Small intestine (tissue), 16 donors: ENCODE measurements around the gene MYO15A. TPM values are rescaled to one million over a fixed set of nuclear protein-coding genes. Genes with fewer than 3 reads are reported as not detected.

Experiments
- DNase-seq, 2 donors: peaks; one replicate each; pipeline versions ENCODE4 v3.0.0 to v3.0.0-alpha.2; 2013
- FAIRE-seq: peaks from 2 replicates; lab custom pipeline; 2012; peaks lifted over from hg19 to GRCh38; lab: Jason Lieb, UNC
- H3K27ac ChIP-seq, 3 donors: one replicate each; pipeline ENCODE4 v1.5.1; 2013; ENCODE audit warnings: low read length in 2 of 3, mild to moderate bottlenecking in 2 of 3, control low read depth in 1 of 3, inconsistent platforms in 1 of 3, low read depth in 1 of 3, moderate library complexity in 1 of 3
- H3K27me3 ChIP-seq, 3 donors: one replicate each; pipeline ENCODE4 v1.6.1; 2013; ENCODE audit warnings: low read length in 3 of 3, inconsistent platforms in 1 of 3; ENCODE audit not compliant: control insufficient read depth in 3 of 3, insufficient read depth in 3 of 3
- H3K36me3 ChIP-seq, 3 donors: one replicate each; pipeline ENCODE4 v1.6.1; 2013; ENCODE audit warnings: low read length in 3 of 3, inconsistent platforms in 1 of 3, low read depth in 1 of 3, mild to moderate bottlenecking in 1 of 3, moderate library complexity in 1 of 3; ENCODE audit not compliant: control insufficient read depth in 3 of 3, insufficient read depth in 2 of 3
- H3K4me1 ChIP-seq, 3 donors: one replicate each; pipeline ENCODE4 v1.6.1; 2013; ENCODE audit warnings: low read length in 2 of 3, inconsistent platforms in 1 of 3, low read depth in 1 of 3, mild to moderate bottlenecking in 1 of 3, moderate library complexity in 1 of 3; ENCODE audit not compliant: control insufficient read depth in 3 of 3, insufficient read depth in 2 of 3
- H3K4me3 ChIP-seq, 3 donors: one replicate each; pipeline ENCODE4 v1.5.1; 2013; ENCODE audit warnings: low read length in 3 of 3, control low read depth in 1 of 3, inconsistent platforms in 1 of 3, low read depth in 1 of 3, mild to moderate bottlenecking in 1 of 3, moderate library complexity in 1 of 3
- H3K9me3 ChIP-seq, 2 donors: one replicate each; pipeline ENCODE4 v1.6.1; 2013; ENCODE audit warnings: low read depth in 1 of 2, low read length in 1 of 2; ENCODE audit not compliant: control insufficient read depth in 2 of 2, insufficient read depth in 1 of 2
- WGBS, 3 donors: extraction: QIAGEN DNeasy Blood & Tissue Kit; methylation state at CpG; one replicate each; pipeline ENCODE4 v1.1.7; 2013; 5-methylcytosine and 5-hydroxymethylcytosine counted together
- long read RNA-seq, 10 donors: transcript quantifications; one replicate each; lab custom pipeline, GENCODE V29; 2026
- polyA plus RNA-seq, 4 donors: library from polyadenylated mRNA; stranded (reverse) in 3 of 4; unstranded in 1 of 4; fragments of 200-250 nt in 3 of 4; fragments of 120-200 nt in 1 of 4; gene quantifications; one replicate each; pipeline versions ENCODE4 v1.2.1 to v1.2.3, GENCODE V29; 2013
- donor health status: healthy with polysubstance abuse.
- donor health status: control.
- donor health status: control.
- donor health status: Bipolar disorder and iron deficiency.
- donor health status: healthy.

Gene MYO15A
- 1 to 10 TPM in 2 of 4 donors, under 1 TPM in 2; 0.22 to 2.7 (median 1.6) TPM for polyA plus RNA-seq
- long read RNA-seq, donor 1, result 0 reads
- long read RNA-seq, donor 2, result 0 reads
- long read RNA-seq, donor 3, result 0 reads
- long read RNA-seq, donor 4, result 0 reads
- long read RNA-seq, donor 5, result 0 reads
- long read RNA-seq, donor 6, result 0 reads
- long read RNA-seq, donor 7, result 0 reads
- long read RNA-seq, donor 8, result 0 reads
- long read RNA-seq, donor 9, result 0 reads
- long read RNA-seq, donor 10, result 0 reads

GRCh38 chr17:18108401-18109312 is at the start of gene MYO15A:
MYO15A (plus strand) TSS chr17:18108756; CDS start chr17:18118801, 10,045 bp downstream.
- no peak within 1 kb of the TSS for H3K27ac ChIP-seq
- H3K27me3 ChIP-seq, result no peaks in the 10 kb centered on the region
- peaks cover under 1 to 45% (median 2%) of the 10 kb centered on the region in 3 donors for H3K36me3 ChIP-seq
- 73 to 84% (median 80%) methylated on average over 16 to 17 of the region's 17 CpGs for WGBS, 3 donors
- FAIRE-seq, result no peak
- no peak for DNase-seq
- H3K4me1 ChIP-seq, result no peaks in the 10 kb centered on the region
- H3K4me3 ChIP-seq, result no peak within 1 kb of the TSS
- no peaks in the 10 kb centered on the region for H3K9me3 ChIP-seq

GRCh38 chr17:18059283-18059682 is 49.3 kb upstream of the MYO15A start:
- no peaks in the 10 kb centered on the region for H3K9me3 ChIP-seq
- no peak overlapping the region for H3K4me3 ChIP-seq
- H3K4me1 ChIP-seq, result no peaks in the 10 kb centered on the region
- no peak overlapping the region for H3K27ac ChIP-seq
- no peaks in the 10 kb centered on the region for H3K27me3 ChIP-seq
- H3K36me3 ChIP-seq, result peaks cover 6 to 57% (median 10%) of the 10 kb centered on the region in 3 donors
- FAIRE-seq (no peak), DNase-seq (no peak)
- WGBS, 3 donors, result 64 to 72% (median 71%) methylated on average over 5 of the region's 5 CpGs

GRCh38 chr17:18064053-18064452 is 44.5 kb upstream of the MYO15A start:
- no peaks in the 10 kb centered on the region for H3K27me3 ChIP-seq
- no peak overlapping the region for H3K27ac ChIP-seq
- no peaks in the 10 kb centered on the region for H3K4me1 ChIP-seq
- no peak for DNase-seq
- peaks cover 0 to 42% (median 12%) of the 10 kb centered on the region in 3 donors for H3K36me3 ChIP-seq
- no peak for FAIRE-seq
- no peak overlapping the region for H3K4me3 ChIP-seq
- WGBS, 3 donors, result 80 to 94% (median 94%) methylated on average over 2 of the region's 2 CpGs
- no peaks in the 10 kb centered on the region for H3K9me3 ChIP-seq

- DNase-seq, result no peak
Observed at GRCh38 chr17:18065546-18065945, 43.0 kb upstream of the MYO15A start.

GRCh38 chr17:18066866-18067265 is 41.7 kb upstream of the MYO15A start:
- no peak for FAIRE-seq
- H3K9me3 ChIP-seq, result no peaks in the 10 kb centered on the region

More at GRCh38 chr17:18065546-18065945, 43.0 kb upstream of the MYO15A start:
- no peaks in the 10 kb centered on the region for H3K4me1 ChIP-seq
- H3K27ac ChIP-seq, result no peak overlapping the region
- H3K9me3 ChIP-seq, result no peaks in the 10 kb centered on the region
- H3K4me3 ChIP-seq, result no peak overlapping the region
- FAIRE-seq, result no peak
- 94 to 95% (median 95%) methylated on average over 11 of the region's 11 CpGs for WGBS, 3 donors
- no peaks in the 10 kb centered on the region for H3K27me3 ChIP-seq
- H3K36me3 ChIP-seq, result peaks cover 0 to 30% (median 9%) of the 10 kb centered on the region in 3 donors

GRCh38 chr17:18069101-18069500 is 39.5 kb upstream of the MYO15A start:
- Histone ChIP-seq H3K27me3 (no peaks in the 10 kb centered on the region), H3K36me3 (peaks cover 0 to 15% (median 7%) of the 10 kb centered on the region in 3 donors), H3K4me3 (no peak overlapping the region), H3K9me3 (no peaks in the 10 kb centered on the region), H3K4me1 (no peaks in the 10 kb centered on the region), H3K27ac (no peak overlapping the region)
- FAIRE-seq (no peak), DNase-seq (no peak)
- WGBS, 3 donors, result 91 to 94% (median 92%) methylated on average over 2 of the region's 2 CpGs

More at GRCh38 chr17:18066866-18067265, 41.7 kb upstream of the MYO15A start:
- Histone ChIP-seq H3K36me3 (peaks cover 0 to 18% (median 7%) of the 10 kb centered on the region in 3 donors), H3K4me1 (no peaks in the 10 kb centered on the region), H3K4me3 (no peak overlapping the region), H3K27ac (no peak overlapping the region), H3K27me3 (no peaks in the 10 kb centered on the region)
- DNase-seq, result no peak
- WGBS, 3 donors, result 91 to 96% (median 92%) methylated on average over 4 of the region's 4 CpGs

GRCh38 chr17:18070861-18071340 is 37.7 kb upstream of the MYO15A start:
- DNase-seq (no peak), FAIRE-seq (no peak)
- Histone ChIP-seq H3K27me3 (no peaks in the 10 kb centered on the region), H3K27ac (no peak overlapping the region), H3K9me3 (no peaks in the 10 kb centered on the region), H3K36me3 (peaks cover 0 to 8% (median 0%) of the 10 kb centered on the region in 3 donors), H3K4me1 (no peaks in the 10 kb centered on the region), H3K4me3 (no peak overlapping the region)
- WGBS, 3 donors, result 24 to 38% (median 25%) methylated on average over 8 of the region's 8 CpGs

- H3K9me3 ChIP-seq, result no peaks in the 10 kb centered on the region
- H3K4me1 ChIP-seq, result no peaks in the 10 kb centered on the region
- DNase-seq (no peak), FAIRE-seq (no peak)
- H3K4me3 ChIP-seq, result no peak overlapping the region
- H3K27ac ChIP-seq, result no peak overlapping the region
- no peaks in the 10 kb centered on the region for H3K27me3 ChIP-seq
- H3K36me3 ChIP-seq, result peaks cover 0 to 5% (median 0%) of the 10 kb centered on the region in 3 donors
Observed at GRCh38 chr17:18071751-18072150, 36.8 kb upstream of the MYO15A start.
